SK-N-MC (cell line): Measurements from ENCODE around the gene KAZN.

ENCODE experiments used
- DNase-seq: peaks from one replicate; pipeline ENCODE4 v3.0.0-alpha.2; 2011; ENCODE audit warnings: low read depth, low spot score
- H3K27ac ChIP-seq: fragments of 200-600 bp; sonication (generic); 2 replicates; pipeline ENCODE4 v1.5.1; 2016; ENCODE audit warnings: mixed run types
- H3K36me3 ChIP-seq: fragments of 200-600 bp; sonication (generic); 2 replicates; pipeline ENCODE4 v1.6.1; 2017; ENCODE audit warnings: antibody characterized with exemption, low read length, mixed read lengths; ENCODE audit not compliant: insufficient read depth
- H3K4me3 ChIP-seq: fragments of 200-600 bp; sonication (generic); 2 replicates; pipeline ENCODE4 v1.5.1; 2016
- H3K9ac ChIP-seq: fragments of 200-600 bp; sonication (generic); 2 replicates; pipeline ENCODE4 v1.8.0; 2017; ENCODE audit warnings: mixed run types, mixed read lengths; ENCODE audit not compliant: insufficient read length
- H3K9me3 ChIP-seq: fragments of 200-600 bp; sonication (generic); 2 replicates; pipeline ENCODE4 v1.6.1; 2017; ENCODE audit warnings: low read depth, mild to moderate bottlenecking, antibody characterized with exemption, low read length, moderate library complexity, mixed read lengths
- EZH2 ChIP-seq: fragments of 200-600 bp; sonication (generic); IDR thresholded peaks from one replicate; pipeline ENCODE4 v1.6.1; 2017; ENCODE audit warnings: antibody characterized with exemption
- FOXP2 ChIP-seq: optimal IDR thresholded peaks from 2 replicates; pipeline ENCODE3; 2011; ENCODE audit warnings: mild to moderate bottlenecking, moderate library complexity; ENCODE audit not compliant: insufficient read depth; ENCODE audit errors: extremely low read length, control extremely low read depth
- POLR2AphosphoS5 ChIP-seq: IDR thresholded peaks from 2 replicates; pipeline ENCODE4 v1.6.1; 2012; ENCODE audit warnings: mild to moderate bottlenecking, low read depth, low read length, borderline replicate concordance

KAZN gene

GRCh38 chr1:14636897-14637632, 38.6 kb downstream of the KAZN start:
- no peak for DNase-seq
- Histone ChIP-seq H3K9ac (no peak overlapping the region), H3K9me3 (no peaks in the 10 kb centered on the region), H3K27ac (no peak overlapping the region), H3K4me3 (no peak overlapping the region), H3K36me3 (no peaks in the 10 kb centered on the region)
- TF ChIP-seq EZH2 (no peak), FOXP2 (no peak), POLR2AphosphoS5 (no peak)

- TF ChIP-seq EZH2 (no peak), FOXP2 (no peak), POLR2AphosphoS5 (no peak)
- Histone ChIP-seq H3K4me3 (no peak overlapping the region), H3K9ac (no peak overlapping the region), H3K27ac (no peak overlapping the region), H3K36me3 (no peaks in the 10 kb centered on the region), H3K9me3 (no peaks in the 10 kb centered on the region)
- no peak for DNase-seq
These were observed 41.0 kb downstream of the KAZN start for GRCh38 chr1:14639291-14640050.

DNA sequence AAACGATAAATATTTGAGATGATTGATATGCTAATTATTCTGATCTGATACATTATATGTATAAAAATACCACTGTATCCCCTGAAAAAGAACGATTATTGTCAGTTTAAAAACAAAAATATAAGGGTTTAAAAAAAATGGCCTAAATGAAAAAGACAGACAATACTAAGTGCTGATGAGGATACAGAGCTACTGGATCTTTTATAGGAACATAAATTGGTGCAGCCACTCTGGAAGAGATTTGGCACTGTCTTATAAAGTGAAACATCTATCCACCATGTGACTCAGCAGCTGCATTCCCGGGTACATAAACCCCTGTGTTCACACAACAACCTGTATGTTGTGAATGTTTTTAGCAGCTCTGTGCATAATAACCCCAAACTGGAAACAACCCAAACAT, 44.2 kb downstream of the KAZN start:
- Histone ChIP-seq H3K36me3 (no peaks in the 10 kb centered on the region), H3K9me3 (no peaks in the 10 kb centered on the region), H3K27ac (no peak overlapping the region), H3K9ac (no peak overlapping the region), H3K4me3 (no peak overlapping the region)
- TF ChIP-seq FOXP2, result no peak
- no peak for TF ChIP-seq EZH2
- no peak for TF ChIP-seq POLR2AphosphoS5
- DNase-seq, result no peak

GRCh38 chr1:14646973-14647372, 48.5 kb downstream of the KAZN start:
- Histone ChIP-seq H3K4me3 (no peak overlapping the region), H3K9ac (no peak overlapping the region), H3K27ac (no peak overlapping the region), H3K9me3 (no peaks in the 10 kb centered on the region), H3K36me3 (no peaks in the 10 kb centered on the region)
- no peak for TF ChIP-seq POLR2AphosphoS5
- no peak for TF ChIP-seq EZH2
- no peak for DNase-seq

DNA sequence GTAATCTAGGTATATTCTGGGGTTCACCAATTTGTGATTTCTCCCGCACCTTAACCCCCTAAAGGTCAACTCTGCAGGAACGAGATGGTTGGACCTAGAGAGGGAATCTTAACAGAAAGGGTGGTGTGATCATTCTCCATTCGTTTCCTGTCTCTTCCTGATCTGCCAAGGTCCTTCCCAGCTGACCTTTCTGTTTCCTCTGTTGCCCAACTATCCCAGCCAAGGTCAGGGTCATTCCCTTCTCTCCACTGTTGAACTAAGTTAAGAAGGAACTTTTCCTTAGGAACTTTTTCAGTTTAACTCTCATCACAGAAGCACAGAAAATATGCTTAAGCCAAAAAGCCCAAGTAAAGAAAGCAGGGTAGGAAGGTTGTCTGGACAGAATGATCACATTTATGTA, 49.3 kb downstream of the KAZN start:
- TF ChIP-seq EZH2 (no peak), POLR2AphosphoS5 (no peak), FOXP2 (no peak)
- H3K9me3 ChIP-seq, result no peaks in the 10 kb centered on the region
- H3K4me3 ChIP-seq, result no peak overlapping the region

GRCh38 chr1:14648391-14648790, 49.9 kb downstream of the KAZN start:
- TF ChIP-seq FOXP2 (no peak), POLR2AphosphoS5 (no peak), EZH2 (no peak)
- H3K4me3 ChIP-seq, result no peak overlapping the region
- no peak overlapping the region for H3K9ac ChIP-seq
- H3K36me3 ChIP-seq, result no peaks in the 10 kb centered on the region
- no peaks in the 10 kb centered on the region for H3K9me3 ChIP-seq
- H3K27ac ChIP-seq, result no peak overlapping the region
- DNase-seq, result no peak

More for the DNA sequence above, 49.3 kb downstream of the KAZN start:
- no peak for DNase-seq
- Histone ChIP-seq H3K36me3 (no peaks in the 10 kb centered on the region), H3K27ac (no peak overlapping the region), H3K9ac (no peak overlapping the region)

DNA sequence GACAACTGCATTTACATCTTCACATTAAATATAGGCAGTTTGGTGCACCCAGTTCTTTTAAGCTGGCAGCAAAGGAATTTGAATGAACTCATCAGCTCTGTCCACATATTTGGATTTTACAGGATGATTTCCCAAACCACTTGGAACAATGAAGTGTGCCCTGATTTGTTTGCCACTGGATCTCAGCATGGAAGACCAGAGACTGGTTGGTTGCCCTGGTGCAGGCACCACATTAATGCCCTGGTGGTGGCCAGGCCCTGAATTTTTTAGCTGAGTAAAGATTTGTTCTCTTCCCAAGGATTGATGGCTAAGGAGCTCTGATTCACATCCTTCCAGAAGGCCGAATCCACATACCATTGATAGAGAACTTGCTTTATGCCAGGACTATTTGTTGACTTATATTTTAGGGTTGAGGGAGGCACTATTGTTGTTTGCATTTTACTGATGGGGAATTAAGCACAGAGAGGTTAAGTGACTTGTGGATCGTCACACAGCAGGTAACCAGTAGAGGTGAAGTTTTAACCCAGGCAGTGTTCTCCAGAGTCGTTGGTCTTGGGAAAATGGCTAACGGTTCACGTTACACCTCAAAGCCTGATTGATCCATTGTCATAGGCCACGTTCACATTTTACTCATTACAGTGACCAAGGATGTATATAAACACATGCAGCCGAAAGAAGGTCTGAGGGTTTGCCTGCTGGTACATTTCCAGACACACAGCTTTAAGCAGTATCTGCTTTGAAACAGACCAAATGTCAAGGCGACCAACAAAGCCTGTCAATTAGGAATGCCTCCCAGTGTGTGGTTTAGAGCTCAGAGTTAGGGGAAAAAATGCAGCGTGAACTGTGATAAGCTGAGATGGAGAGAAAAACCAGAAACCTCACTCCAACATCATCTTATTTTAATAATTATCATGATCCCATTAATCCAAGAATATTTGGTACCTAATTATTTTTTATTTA, 50.7 kb downstream of the KAZN start:
- no peak overlapping the region for H3K27ac ChIP-seq
- no peak overlapping the region for H3K9ac ChIP-seq
- no peak for TF ChIP-seq FOXP2
- TF ChIP-seq POLR2AphosphoS5, result no peak
- no peak for TF ChIP-seq EZH2
- no peak for DNase-seq
- no peaks in the 10 kb centered on the region for H3K36me3 ChIP-seq
- H3K9me3 ChIP-seq, result no peaks in the 10 kb centered on the region
- no peak overlapping the region for H3K4me3 ChIP-seq

GRCh38 chr1:14649976-14650375, 51.5 kb downstream of the KAZN start:
- no peak for DNase-seq
- TF ChIP-seq POLR2AphosphoS5, result no peak
- Histone ChIP-seq H3K4me3 (no peak overlapping the region), H3K36me3 (no peaks in the 10 kb centered on the region), H3K9me3 (no peaks in the 10 kb centered on the region), H3K27ac (no peak overlapping the region), H3K9ac (no peak overlapping the region)
